ENCODE data around the gene SUFU.

DNA sequence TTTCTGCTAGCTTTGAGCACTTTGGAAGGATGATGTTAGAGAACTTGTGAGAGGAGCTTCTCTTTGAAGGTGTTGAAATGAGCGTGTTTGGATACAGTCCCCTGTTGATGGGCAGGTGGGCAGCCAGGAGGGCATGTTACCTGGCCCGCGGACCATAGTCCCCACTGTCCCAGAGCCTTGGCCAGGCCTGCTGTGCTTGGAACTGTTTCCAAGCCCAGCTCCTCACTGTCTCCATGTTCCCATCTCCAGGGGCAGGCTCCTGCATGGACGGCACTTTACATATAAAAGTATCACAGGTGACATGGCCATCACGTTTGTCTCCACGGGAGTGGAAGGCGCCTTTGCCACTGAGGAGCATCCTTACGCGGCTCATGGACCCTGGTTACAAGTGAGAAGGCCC lies 113.3 kb downstream of the SUFU start:
- TF ChIP-seq, protein P1, sequence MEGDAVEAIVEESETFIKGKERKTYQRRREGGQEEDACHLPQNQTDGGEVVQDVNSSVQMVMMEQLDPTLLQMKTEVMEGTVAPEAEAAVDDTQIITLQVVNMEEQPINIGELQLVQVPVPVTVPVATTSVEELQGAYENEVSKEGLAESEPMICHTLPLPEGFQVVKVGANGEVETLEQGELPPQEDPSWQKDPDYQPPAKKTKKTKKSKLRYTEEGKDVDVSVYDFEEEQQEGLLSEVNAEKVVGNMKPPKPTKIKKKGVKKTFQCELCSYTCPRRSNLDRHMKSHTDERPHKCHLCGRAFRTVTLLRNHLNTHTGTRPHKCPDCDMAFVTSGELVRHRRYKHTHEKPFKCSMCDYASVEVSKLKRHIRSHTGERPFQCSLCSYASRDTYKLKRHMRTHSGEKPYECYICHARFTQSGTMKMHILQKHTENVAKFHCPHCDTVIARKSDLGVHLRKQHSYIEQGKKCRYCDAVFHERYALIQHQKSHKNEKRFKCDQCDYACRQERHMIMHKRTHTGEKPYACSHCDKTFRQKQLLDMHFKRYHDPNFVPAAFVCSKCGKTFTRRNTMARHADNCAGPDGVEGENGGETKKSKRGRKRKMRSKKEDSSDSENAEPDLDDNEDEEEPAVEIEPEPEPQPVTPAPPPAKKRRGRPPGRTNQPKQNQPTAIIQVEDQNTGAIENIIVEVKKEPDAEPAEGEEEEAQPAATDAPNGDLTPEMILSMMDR (IDR thresholded peaks at IDR 0.05; ENCODE audit: poor library complexity) = no peak
- no peak for TF ChIP-seq EZH2 (IDR thresholded peaks at IDR 0.05; ENCODE audit: borderline replicate concordance)
- no peak for TF ChIP-seq EZH2phosphoT487 (IDR thresholded peaks at IDR 0.05; ENCODE audit: low read depth, severe bottlenecking, unreplicated experiment)
